Left ventricle myocardium inferior (tissue), 1 donor: Measurements from ENCODE around the gene PLEKHA7. TPM values are rescaled to one million over a fixed set of nuclear protein-coding genes. Genes with fewer than 3 reads are reported as not detected.

Experiments
- DNase-seq: peaks from one replicate; pipeline ENCODE4 v3.0.0-alpha.2; 2020
- H3K27ac ChIP-seq: fragments of 200-600 bp; replicated peaks from 2 replicates; pipeline ENCODE4 v1.8.0; 2021
- H3K27me3 ChIP-seq: fragments of 200-600 bp; 2 replicates; pipeline ENCODE4 v1.8.0; 2021; ENCODE audit warnings: low read depth
- H3K36me3 ChIP-seq: fragments of 200-600 bp; 2 replicates; pipeline ENCODE4 v1.8.0; 2021
- H3K4me1 ChIP-seq: fragments of 200-600 bp; 2 replicates; pipeline ENCODE4 v1.8.0; 2021
- H3K4me3 ChIP-seq: fragments of 200-600 bp; 2 replicates; pipeline ENCODE4 v1.8.0; 2021; ENCODE audit warnings: mild to moderate bottlenecking, moderate library complexity
- H3K9me3 ChIP-seq: fragments of 200-600 bp; replicated peaks from 2 replicates; pipeline ENCODE4 v1.8.0; 2021
- CTCF ChIP-seq: fragments of 200-600 bp; IDR thresholded peaks from 2 replicates; pipeline ENCODE4 v1.8.0; 2021; ENCODE audit warnings: antibody characterized with exemption, mild to moderate bottlenecking, borderline replicate concordance
- intact Hi-C: fragments of 100-400 bp; cut with micrococcal nuclease; formaldehyde crosslinking; loops from one replicate; pipeline ENCODE4 v1.11.0; 2022
- total RNA-seq: library from RNA; stranded (reverse); fragmentation: NEBNext Ultra II Directional; extraction: Animal tissue kit (Norgen Biotek cat#: 25700); gene quantifications from one replicate; pipeline ENCODE4 v1.2.1, GENCODE V29; 2021
- donor health status: DM: no; HTN: yes; CAD: no; lungs with severe emphysema.

Gene PLEKHA7
- total RNA-seq, 1 donor from 2014 or later = 33.2 TPM

- Histone ChIP-seq H3K4me3 (no peak overlapping the region), H3K27ac (peak overlapping the region; percentile 57), H3K4me1 (peaks cover 33% of the 10 kb centered on the region), H3K36me3 (no peaks in the 10 kb centered on the region), H3K9me3 (no peaks in the 10 kb centered on the region), H3K27me3 (no peaks in the 10 kb centered on the region)
- no peak for TF ChIP-seq CTCF
- intact Hi-C loops = no loop called here
- DNase-seq = no peak
Measured at GRCh38 chr11:16981651-16982194, 32.5 kb downstream of the PLEKHA7 start.

DNA sequence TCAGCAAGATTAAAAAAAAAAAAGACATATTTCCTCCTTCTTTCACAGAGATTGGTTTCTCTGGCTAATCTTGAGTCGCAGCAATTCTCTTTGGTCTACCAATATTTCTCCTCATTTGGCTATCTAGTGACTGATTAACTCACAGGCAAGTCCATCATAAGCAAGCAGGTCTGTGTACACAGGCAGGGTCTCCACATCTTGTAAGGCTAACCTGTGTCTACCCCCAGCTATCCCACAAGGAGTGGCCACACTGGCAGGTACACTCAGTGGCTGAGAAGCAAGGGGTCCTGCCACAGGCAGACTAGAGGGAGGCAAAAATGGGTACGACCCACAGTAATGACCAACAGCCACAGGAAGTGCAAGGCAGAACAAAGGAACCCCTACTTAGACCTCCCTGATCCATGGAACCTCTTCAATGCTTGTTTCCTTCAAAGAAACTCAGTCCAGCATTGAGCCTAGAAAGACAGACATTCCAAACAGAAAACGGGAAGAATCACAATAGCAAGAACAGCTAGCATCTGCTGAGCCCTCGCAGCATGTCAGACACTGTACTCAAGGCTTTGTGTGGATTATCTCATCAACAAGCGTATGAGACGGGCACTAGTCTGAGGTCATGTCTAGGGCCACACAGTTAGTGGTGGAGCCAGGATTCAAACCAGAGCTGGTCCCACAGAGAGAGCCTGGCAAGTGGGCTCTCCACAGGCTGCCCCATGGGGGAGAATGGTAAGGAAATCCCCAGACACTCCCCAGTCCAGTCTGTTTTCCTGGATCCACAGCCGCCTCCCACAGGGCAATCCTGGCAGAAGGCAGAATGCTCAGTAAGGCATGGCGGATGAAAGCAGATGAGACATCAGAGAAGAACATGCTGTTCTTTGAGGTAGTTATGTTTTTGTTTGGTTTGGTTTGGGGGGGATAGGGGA, 34.3 kb downstream of the PLEKHA7 start:
- Histone ChIP-seq H3K4me1 (peaks cover 15% of the 10 kb centered on the region), H3K27ac (no peak overlapping the region), H3K27me3 (no peaks in the 10 kb centered on the region), H3K36me3 (no peaks in the 10 kb centered on the region), H3K4me3 (no peak overlapping the region), H3K9me3 (no peaks in the 10 kb centered on the region)
- DNase-seq = no peak
- intact Hi-C loops = no loop called here
- no peak for TF ChIP-seq CTCF

DNA sequence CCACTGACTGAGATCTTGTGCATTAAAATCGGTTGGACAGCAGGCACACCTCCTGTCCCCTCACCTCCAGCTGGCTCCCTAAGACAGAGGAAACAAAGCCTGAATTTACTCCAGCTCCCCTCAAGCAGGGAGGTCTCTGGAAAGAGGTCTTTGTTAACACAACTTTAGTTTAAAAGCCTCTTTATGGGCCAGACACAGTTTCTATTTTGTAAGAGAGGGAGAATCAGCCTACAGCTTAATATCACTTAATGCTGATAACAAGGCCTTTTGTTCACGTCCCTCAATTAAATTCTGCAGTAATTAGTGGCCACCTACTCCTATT, 36.3 kb downstream of the PLEKHA7 start:
- Histone ChIP-seq H3K9me3 (no peaks in the 10 kb centered on the region), H3K27ac (no peak overlapping the region), H3K36me3 (no peaks in the 10 kb centered on the region), H3K4me1 (peaks cover 14% of the 10 kb centered on the region), H3K4me3 (no peak overlapping the region), H3K27me3 (no peaks in the 10 kb centered on the region)
- DNase-seq = no peak
- intact Hi-C loops = no loop called here
- no peak for TF ChIP-seq CTCF

- Histone ChIP-seq H3K27ac (no peak overlapping the region), H3K36me3 (no peaks in the 10 kb centered on the region), H3K9me3 (no peaks in the 10 kb centered on the region), H3K4me3 (no peak overlapping the region), H3K4me1 (peaks cover 13% of the 10 kb centered on the region), H3K27me3 (no peaks in the 10 kb centered on the region)
- no peak for TF ChIP-seq CTCF
- intact Hi-C loops = no loop called here
- no peak for DNase-seq
Measured at GRCh38 chr11:16977136-16977993, 36.8 kb downstream of the PLEKHA7 start.

DNA sequence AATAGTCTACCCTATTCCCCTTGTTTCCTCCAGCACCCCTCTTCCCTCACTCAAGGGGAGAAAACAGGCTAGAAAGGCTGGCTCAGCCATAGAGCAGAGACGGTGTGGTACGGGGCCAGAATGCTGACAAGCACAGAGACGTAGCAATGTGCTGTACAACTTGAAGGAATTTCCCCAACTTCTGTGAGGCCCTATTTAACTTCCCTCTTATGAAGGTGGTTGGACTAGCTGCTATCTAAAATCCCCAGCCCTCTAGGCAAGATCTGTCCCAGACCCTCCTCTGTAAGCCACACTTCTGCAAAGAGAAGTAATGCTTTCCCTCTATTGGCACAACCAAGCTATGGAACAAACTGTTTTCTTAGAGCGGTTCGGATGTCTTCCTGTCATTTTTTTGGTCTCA, 37.8 kb downstream of the PLEKHA7 start:
- Histone ChIP-seq H3K9me3 (no peaks in the 10 kb centered on the region), H3K27ac (no peak overlapping the region), H3K36me3 (no peaks in the 10 kb centered on the region), H3K27me3 (no peaks in the 10 kb centered on the region), H3K4me3 (no peak overlapping the region), H3K4me1 (peaks cover 3% of the 10 kb centered on the region)
- intact Hi-C loops = no loop called here
- DNase-seq = no peak
- TF ChIP-seq CTCF = no peak
